GM18519 (cell line): Measurements from ENCODE around the gene TMEM271.

ENCODE experiments used
- ATAC-seq: cut with Tn5 transposase; IDR thresholded peaks from one replicate; pipeline ENCODE4 v1.9.1; 2021; ENCODE audit warnings: mild to moderate bottlenecking, moderate library complexity; ENCODE audit not compliant: unreplicated experiment, low FRiP score

Gene TMEM271

GRCh38 chr4:536351-536972 is 39.6 kb downstream of the TMEM271 start:
- no peak for ATAC-seq

- ATAC-seq, result no peak
Observed at GRCh38 chr4:535924-536281, 40.2 kb downstream of the TMEM271 start.

- no peak for ATAC-seq
Observed at GRCh38 chr4:535181-535923, 40.7 kb downstream of the TMEM271 start.

- no peak for ATAC-seq
Observed at GRCh38 chr4:534576-535151, 41.4 kb downstream of the TMEM271 start.

DNA sequence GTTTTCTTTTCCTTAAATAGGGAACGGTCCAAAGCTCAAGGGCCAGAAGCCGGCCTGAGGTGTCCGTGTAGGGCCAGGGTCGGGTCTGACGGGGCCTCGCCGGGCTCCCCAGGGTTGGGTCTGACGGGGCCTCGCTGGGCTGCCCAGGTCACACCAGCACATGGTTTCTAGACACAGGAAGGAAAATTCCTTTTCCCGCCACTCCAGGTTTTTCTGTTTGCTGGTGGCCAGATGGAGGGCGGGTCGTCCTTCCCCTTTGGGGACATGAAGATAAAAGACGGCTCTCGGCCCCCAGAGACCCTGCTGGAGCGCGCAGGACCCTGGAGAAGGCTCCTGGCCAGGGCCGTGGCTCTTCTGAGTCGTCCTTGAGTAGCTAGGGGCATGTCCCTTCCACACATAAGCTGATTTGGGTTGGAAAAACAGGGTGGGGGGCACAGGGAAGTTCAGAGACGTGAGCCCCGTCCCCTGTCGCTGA is 42.0 kb downstream of the TMEM271 start:
- ATAC-seq, result no peak

DNA sequence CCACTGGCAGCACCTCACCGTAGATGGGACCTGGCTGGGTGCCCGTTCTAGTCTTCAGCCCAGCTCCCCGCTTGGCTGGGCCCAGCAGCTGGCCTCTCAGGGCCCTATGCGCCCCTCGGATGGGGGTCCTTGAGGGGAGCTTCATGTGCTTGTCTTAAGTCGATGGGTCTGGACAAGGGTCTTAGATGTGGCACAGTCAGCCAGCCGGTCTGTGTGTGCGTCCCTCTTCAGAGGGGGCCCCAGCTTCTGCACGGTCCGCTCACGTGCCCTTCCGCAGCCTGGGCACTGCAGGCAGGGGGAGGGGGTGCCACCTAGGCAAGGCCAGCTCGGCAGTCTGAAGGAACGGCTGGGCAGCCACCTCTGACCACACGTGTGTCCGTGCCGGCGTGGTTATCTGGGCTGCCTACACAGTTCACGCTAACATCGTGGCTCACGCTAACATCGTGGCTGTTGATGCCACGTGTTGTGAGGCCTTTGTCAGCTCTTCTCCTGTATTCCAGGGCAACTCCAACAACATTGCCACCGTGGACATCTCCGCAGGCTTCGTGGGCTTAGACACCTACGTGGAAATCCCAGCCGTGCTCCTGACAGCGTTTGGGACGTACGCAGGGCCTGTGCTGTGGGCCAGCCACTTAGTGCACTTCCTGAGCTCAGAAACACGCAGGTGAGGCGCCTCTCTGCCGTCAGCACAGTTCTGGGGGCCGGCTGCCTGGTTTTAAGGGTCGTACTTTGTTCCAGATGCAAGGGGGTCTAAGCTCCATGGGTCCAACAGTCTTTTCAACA is 42.6 kb downstream of the TMEM271 start:
- no peak for ATAC-seq

DNA sequence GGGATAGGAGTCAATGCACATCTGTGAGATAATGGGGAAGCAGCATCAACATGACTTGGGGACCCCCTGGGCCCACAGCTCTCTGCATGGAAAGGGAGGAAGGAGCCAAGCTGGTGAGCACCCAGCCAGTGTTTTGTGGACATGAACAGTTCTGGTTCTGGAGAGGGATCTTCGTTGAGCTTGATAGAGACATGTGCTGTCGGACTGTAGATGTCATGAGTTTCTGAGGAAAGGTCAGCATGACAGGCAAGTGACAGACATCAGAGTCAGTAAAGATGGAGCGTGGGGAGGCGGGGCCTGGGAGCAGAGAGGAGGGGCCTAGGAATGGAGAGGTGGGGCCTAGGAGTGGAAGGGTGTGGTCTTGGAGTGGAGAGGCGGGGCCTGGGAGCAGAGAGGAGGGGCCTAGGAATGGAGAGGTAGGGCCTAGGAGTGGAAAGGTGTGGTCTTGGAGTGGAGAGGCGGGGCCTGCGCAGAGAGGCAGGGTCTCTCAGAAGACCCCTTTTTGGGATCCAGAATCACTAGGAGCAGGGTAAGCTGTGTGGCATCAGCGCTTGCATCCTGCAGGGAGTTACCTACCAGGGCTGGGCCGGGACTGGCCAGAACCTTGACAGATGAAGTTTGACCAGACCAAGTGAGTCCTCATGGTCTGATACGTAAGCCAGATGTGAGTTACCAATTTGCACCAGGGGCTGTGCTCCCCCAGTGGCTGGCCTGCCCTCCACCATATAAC is 43.3 kb downstream of the TMEM271 start:
- ATAC-seq, result no peak

GRCh38 chr4:531721-532565 is 44.2 kb downstream of the TMEM271 start:
- no peak for ATAC-seq

- ATAC-seq, result no peak
Observed at GRCh38 chr4:531076-531475, 45.0 kb downstream of the TMEM271 start.

DNA sequence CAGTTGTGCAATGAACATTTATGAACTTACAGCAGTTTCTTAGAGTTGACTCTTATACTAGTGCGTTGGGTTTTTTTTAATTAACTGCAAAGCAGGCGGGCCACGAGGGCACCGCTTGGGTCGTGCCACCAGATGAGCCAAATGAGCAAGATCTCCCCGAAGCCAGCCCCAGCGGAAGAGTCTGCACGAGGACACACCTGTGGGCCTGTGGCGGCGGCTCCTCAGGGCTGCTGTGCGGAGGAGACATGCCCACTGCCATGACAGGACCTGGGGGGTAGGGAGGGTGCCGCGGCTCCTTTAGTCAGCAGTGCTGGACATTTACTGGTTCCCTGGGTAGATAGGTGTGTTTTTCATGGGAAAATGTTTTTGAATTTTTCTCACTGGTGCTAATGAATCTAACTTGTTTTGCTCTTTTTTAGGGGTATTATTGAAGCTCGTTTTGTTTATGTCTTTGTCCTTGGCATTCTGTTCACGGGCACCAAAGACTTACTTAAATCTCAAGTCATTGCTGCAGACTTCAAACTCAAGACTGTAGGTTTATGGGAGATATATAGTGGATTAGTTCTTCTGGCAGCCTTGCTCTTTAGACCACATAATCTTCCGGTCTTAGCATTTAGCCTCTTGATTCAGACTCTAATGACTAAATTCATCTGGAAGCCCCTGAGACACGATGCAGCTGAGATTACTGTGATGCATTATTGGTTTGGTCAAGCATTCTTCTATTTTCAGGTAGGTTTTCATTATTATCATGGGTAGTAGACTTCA is 45.9 kb downstream of the TMEM271 start:
- ATAC-seq, result no peak

DNA sequence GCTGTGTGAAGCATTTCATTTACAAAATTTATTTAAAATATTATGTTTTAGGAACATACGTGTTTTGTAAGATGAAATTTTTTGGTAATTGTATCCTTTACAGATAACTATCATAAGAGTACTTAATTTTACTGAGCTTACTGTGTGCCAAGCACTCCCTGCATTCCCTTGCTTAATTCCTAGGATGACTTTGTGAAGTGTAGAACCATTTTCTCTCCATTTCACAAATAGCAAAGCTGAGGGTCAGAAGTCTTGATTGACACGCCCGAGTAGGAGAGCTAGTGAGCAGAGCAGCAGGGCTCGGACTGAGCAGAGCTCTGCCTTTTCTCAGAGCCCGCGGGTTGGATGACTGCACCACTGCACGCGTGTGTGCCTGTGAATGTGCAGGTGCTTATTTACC is 46.5 kb downstream of the TMEM271 start:
- ATAC-seq, result no peak

DNA sequence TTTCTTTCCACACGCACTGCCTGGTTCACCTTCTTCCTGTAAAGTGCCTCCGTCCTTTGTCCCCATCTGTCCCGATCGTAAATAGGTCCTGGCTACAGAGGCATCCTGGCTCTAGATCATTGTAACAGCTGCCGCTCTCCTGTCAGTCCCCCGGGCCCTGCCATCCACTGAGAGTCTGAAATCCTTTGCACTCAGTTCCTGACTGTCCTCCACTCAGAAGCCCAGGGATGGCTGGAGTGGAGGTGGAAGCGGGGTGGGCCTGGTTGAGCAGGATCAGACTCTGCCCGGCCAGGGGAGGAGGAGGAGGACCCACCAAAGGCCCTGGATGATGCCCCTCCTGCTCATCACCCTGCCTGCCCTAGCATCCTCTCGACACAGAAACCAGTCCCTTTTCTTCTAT is 47.3 kb downstream of the TMEM271 start:
- ATAC-seq, result no peak

GRCh38 chr4:528296-528695 is 47.8 kb downstream of the TMEM271 start:
- no peak for ATAC-seq

- ATAC-seq, result no peak
Observed at GRCh38 chr4:526971-527460, 49.1 kb downstream of the TMEM271 start.

GRCh38 chr4:526189-526909 is 49.7 kb downstream of the TMEM271 start:
- no peak for ATAC-seq

- ATAC-seq, result no peak
Observed at GRCh38 chr4:525660-526059, 50.4 kb downstream of the TMEM271 start.

DNA sequence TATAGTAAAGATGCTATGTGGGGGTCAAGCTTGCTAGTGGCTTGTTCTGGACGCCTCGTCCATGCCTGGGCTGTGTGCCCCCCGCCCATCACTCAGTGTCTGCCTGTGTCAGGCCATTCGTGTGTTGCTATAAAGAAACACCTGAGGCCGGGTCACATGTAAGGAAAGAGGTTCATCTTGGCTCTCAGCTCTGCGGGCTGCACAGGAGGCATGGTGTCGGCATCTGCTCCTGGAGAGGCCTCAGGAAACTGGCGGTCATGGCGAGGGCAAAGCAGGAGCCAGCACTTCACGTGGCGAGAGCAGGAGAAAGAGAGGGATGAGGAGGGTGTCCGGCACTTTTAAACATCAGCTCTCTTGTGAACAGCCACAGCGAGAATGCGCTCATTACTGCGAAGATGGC is 51.9 kb downstream of the TMEM271 start:
- no peak for ATAC-seq
